Chondrocyte (in vitro differentiated cells): ENCODE results near the gene SEC14L5. TPM values are rescaled to one million over a fixed set of nuclear protein-coding genes. Genes with fewer than 3 reads are reported as not detected.

Source experiments
- DNase-seq: peaks from one replicate; pipeline ENCODE4 v3.0.0; 2021; ENCODE audit warnings: mixed read lengths, low spot score
- H3K27ac Mint-ChIP-seq: one replicate; pipeline ENCODE4 v1.8.0; 2021; ENCODE audit warnings: mild to moderate bottlenecking, moderate library complexity, mixed read lengths; ENCODE audit not compliant: unreplicated experiment
- H3K27me3 Mint-ChIP-seq: 2 replicates; pipeline ENCODE4 v1.8.0; 2021; ENCODE audit warnings: low read depth, mixed read lengths
- H3K36me3 Mint-ChIP-seq: 2 replicates; pipeline ENCODE4 v1.8.0; 2021; ENCODE audit warnings: low read depth, mixed read lengths
- H3K4me1 Mint-ChIP-seq: 2 replicates; pipeline ENCODE4 v1.8.0; 2021; ENCODE audit warnings: low read depth, mild to moderate bottlenecking, mixed read lengths
- H3K4me3 Mint-ChIP-seq: one replicate; pipeline ENCODE4 v1.8.0; 2021; ENCODE audit warnings: mild to moderate bottlenecking, moderate library complexity, mixed read lengths; ENCODE audit not compliant: unreplicated experiment
- H3K9me3 Mint-ChIP-seq: 2 replicates; pipeline ENCODE4 v1.8.0; 2021; ENCODE audit warnings: low read depth, mixed read lengths
- CTCF ChIP-seq: fragments of 200-600 bp; sonication (generic); IDR thresholded peaks from 2 replicates; pipeline ENCODE4 v1.5.0; 2021; ENCODE audit warnings: antibody characterized with exemption, mild to moderate bottlenecking, moderate library complexity
- total RNA-seq: library from RNA; stranded (reverse); gene quantifications from 3 replicates; pipeline ENCODE4 v1.2.1, GENCODE V29; 2021

SEC14L5 gene
- total RNA-seq, 1 donor from 2014 or later: not detected

DNA sequence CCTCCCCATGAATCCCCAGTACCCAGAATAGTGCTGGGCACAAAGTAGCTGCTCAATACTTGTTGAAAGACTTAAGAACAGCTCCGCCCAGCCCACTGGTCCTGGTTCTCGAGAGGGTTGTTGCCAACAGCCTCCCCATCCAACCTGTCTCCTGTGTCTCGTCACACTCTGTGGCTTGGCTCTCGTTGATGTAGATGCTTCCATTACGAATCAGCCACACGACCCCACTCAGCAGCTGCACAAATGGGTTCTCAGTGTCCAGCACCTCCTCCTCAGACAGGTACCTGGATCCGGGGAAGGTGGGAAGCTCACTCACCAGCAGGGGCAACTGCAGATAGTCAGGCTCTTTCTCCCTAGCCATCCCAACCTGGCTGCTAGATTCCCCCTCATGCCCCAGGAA lies 73.5 kb downstream of the SEC14L5 start:
- Mint-ChIP-seq H3K36me3 (peaks cover 3% of the 10 kb centered on the region), H3K27me3 (no peaks in the 10 kb centered on the region), H3K4me3 (no peak overlapping the region), H3K4me1 (peaks cover 16% of the 10 kb centered on the region), H3K27ac (no peak overlapping the region), H3K9me3 (no peaks in the 10 kb centered on the region)
- DNase-seq: no peak
- no peak for TF ChIP-seq CTCF

- no peak for DNase-seq
- no peaks in the 10 kb centered on the region for H3K9me3 Mint-ChIP-seq
- H3K27me3 Mint-ChIP-seq: no peaks in the 10 kb centered on the region
- no peak for TF ChIP-seq CTCF
- H3K4me1 Mint-ChIP-seq: peaks cover 16% of the 10 kb centered on the region
- peak overlapping the region; percentile 85 for H3K4me3 Mint-ChIP-seq
- peaks cover 3% of the 10 kb centered on the region for H3K36me3 Mint-ChIP-seq
- H3K27ac Mint-ChIP-seq: peak overlapping the region; percentile 41
Observed at GRCh38 chr16:5032748-5033167, 74.6 kb downstream of the SEC14L5 start.

DNA sequence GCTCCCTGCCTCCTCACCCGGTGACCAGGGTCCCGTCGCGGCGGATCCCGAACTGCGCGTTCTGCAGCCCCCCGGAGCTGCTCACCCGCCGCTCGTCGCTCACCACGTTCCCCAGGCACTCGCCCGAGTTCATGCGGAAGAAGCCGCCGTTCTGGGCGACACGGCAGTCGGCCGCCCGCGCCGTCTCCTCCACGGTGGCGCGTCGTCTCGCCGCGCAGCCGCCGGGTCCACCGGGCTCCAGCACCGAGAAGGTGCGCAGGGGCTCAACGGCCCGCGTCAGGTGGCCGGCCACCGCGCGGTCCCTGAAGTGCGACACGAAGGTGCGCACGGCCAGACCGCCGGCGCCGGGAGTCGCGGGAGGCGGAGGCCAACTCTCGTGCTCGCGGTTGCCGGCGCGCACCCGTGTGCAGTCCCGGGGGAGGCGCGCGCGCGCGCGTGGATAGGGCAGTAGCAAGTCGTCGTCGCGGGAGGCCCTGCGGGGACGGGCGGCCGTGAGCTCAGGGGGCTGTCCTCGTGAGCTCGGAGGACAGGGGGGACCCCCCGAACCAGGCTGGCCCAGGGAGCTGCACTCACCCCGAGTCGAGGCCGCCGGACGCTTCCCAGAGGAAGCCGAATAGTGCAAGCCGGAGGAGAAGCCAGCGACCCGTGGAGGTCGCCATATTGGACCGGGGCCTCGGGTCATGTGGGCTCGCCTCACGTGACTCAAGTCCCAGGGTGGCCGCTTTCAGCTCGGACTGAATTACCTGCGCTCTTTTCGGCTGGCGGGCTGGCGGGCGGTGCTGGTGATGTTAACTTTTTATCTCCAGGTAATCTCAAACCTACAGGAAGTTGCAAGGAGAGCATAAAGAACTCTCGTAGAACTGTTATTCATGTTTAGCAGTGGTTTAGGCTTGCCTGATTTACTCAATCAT lies 75.4 kb downstream of the SEC14L5 start, which contains the start of gene NAGPA:
NAGPA (minus strand) TSS at position 680 of the 911 bp plus-strand sequence; CDS start at position 659, 21 bp downstream.
- H3K27me3 Mint-ChIP-seq: no peaks in the 10 kb centered on the region
- TF ChIP-seq CTCF: no peak
- peak; percentile 94 for DNase-seq
- peaks cover 16% of the 10 kb centered on the region for H3K4me1 Mint-ChIP-seq
- no peaks in the 10 kb centered on the region for H3K9me3 Mint-ChIP-seq
- H3K27ac Mint-ChIP-seq: peak within 1 kb of the TSS; percentile 89
- H3K36me3 Mint-ChIP-seq: peaks cover 3% of the 10 kb centered on the region
- H3K4me3 Mint-ChIP-seq: peak within 1 kb of the TSS; percentile 85

DNA sequence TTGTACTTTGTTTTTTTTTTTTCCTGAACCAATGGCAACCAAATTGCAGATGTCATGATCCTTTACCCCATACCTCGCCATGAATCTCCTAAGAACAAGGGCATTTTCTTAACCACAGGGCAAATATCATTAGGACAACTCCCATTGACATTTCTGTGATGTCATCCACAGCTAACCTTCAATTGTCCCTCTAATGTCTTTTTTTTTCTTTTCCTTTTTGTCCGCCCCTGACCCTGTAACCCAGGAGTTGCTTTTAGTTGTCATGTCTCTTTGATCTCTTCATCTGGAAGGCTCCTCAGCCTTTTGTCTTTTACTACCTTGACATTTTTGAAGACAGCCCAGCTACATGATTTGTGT lies 76.0 kb downstream of the SEC14L5 start:
- Mint-ChIP-seq H3K4me3 (peak overlapping the region; percentile 85), H3K27ac (peak overlapping the region; percentile 89), H3K27me3 (no peaks in the 10 kb centered on the region), H3K36me3 (peaks cover under 1% of the 10 kb centered on the region), H3K9me3 (no peaks in the 10 kb centered on the region), H3K4me1 (peaks cover 16% of the 10 kb centered on the region)
- no peak for TF ChIP-seq CTCF
- no peak for DNase-seq

DNA sequence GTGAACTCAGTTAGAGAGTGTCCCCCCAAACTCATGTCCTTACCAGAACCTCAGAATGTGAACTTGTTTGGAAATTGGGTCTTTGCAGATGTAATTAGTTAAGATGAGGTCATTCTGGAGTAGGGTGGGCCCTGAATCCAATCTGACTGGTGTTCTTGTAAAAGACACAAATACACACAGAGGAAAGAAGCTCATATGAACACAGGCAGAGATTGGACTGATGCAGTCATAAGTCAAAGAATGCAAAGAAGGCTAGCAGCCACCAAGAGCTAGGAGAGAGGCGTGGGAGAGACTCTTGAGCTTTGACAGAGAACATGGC lies 77.7 kb downstream of the SEC14L5 start:
- no peaks in the 10 kb centered on the region for H3K36me3 Mint-ChIP-seq
- H3K4me1 Mint-ChIP-seq: peaks cover 16% of the 10 kb centered on the region
- no peak for TF ChIP-seq CTCF
- no peak overlapping the region for H3K27ac Mint-ChIP-seq
- no peak overlapping the region for H3K4me3 Mint-ChIP-seq
- H3K27me3 Mint-ChIP-seq: peaks cover 8% of the 10 kb centered on the region
- H3K9me3 Mint-ChIP-seq: no peaks in the 10 kb centered on the region
- no peak for DNase-seq
